Right ventricle myocardium inferior (tissue), 1 donor: ENCODE results near the gene PLD1. TPM values are rescaled to one million over a fixed set of nuclear protein-coding genes. Genes with fewer than 3 reads are reported as not detected.

Experiments used
- ATAC-seq: fragments of 200-7000 bp; cut with Tn5 transposase; one replicate; pipeline ENCODE4 v1.9.1; 2020; ENCODE audit warnings: mild to moderate bottlenecking, moderate library complexity
- DNase-seq: peaks from one replicate; pipeline ENCODE4 v3.0.0; 2021; ENCODE audit errors: missing footprints
- intact Hi-C: fragments of 100-400 bp; cut with DNase I; formaldehyde crosslinking; loops from one replicate; pipeline ENCODE4 v1.11.0; 2022
- total RNA-seq: library from RNA; stranded (reverse); fragmentation: NEBNext Ultra II Directional; extraction: Animal tissue kit (Norgen Biotek cat#: 25700); gene quantifications from one replicate; pipeline ENCODE4 v1.2.1, GENCODE V29; 2021
- donor health status: DM: no; HTN: yes; CAD: no; lungs with severe emphysema.

PLD1 gene
- total RNA-seq, 1 donor from 2014 or later = 78.0 TPM

- intact Hi-C loops = no loop called here
- DNase-seq (no peak), ATAC-seq (no peak)
These were observed 27.2 kb downstream of the PLD1 start for GRCh38 chr3:171783086-171783485.

- ATAC-seq (no peak), DNase-seq (no peak)
- intact Hi-C loops = no loop called here
These were observed 27.7 kb downstream of the PLD1 start for GRCh38 chr3:171782617-171783016.

GRCh38 chr3:171781711-171782127, 28.6 kb downstream of the PLD1 start:
- no peak for ATAC-seq
- intact Hi-C loops = no loop called here
- DNase-seq = no peak

- ATAC-seq (no peak), DNase-seq (no peak)
- intact Hi-C loops = no loop called here
These were observed 31.8 kb downstream of the PLD1 start for GRCh38 chr3:171778493-171778892.

GRCh38 chr3:171777596-171777995, 32.7 kb downstream of the PLD1 start:
- intact Hi-C loops = no loop called here
- DNase-seq = no peak
- no peak for ATAC-seq

- no peak for DNase-seq
- no peak for ATAC-seq
- intact Hi-C loops = no loop called here
These were observed 33.3 kb downstream of the PLD1 start for GRCh38 chr3:171776839-171777583.

- no peak for ATAC-seq
- intact Hi-C loops = no loop called here
- DNase-seq = no peak
These were observed 33.9 kb downstream of the PLD1 start for GRCh38 chr3:171776411-171776810.

GRCh38 chr3:171775943-171776342, 34.3 kb downstream of the PLD1 start:
- intact Hi-C loops = no loop called here

GRCh38 chr3:171774521-171774920, 35.8 kb downstream of the PLD1 start:
- ATAC-seq = no peak
- intact Hi-C loops = loop anchor here (5.0 kb wide), 1 partner anchor 37 kb away; no protein-coding TSS in a partner anchor
- DNase-seq = no peak

More at GRCh38 chr3:171775943-171776342, 34.3 kb downstream of the PLD1 start:
- no peak for ATAC-seq
- DNase-seq = no peak

- no peak for ATAC-seq
- DNase-seq = no peak
- intact Hi-C loops = loop anchor here (5.0 kb wide), 1 partner anchor 35 kb away; no protein-coding TSS in a partner anchor
These were observed 37.7 kb downstream of the PLD1 start for GRCh38 chr3:171772427-171773056.

GRCh38 chr3:171770689-171771620, 39.3 kb downstream of the PLD1 start:
- intact Hi-C loops = loop anchor here (2.0 to 5.0 kb wide), 2 partner anchors 34 to 124 kb away; no protein-coding TSS in a partner anchor
- DNase-seq = no peak
- peak; percentile 91 for ATAC-seq

- intact Hi-C loops = no loop called here
- ATAC-seq (no peak), DNase-seq (no peak)
These were observed 40.8 kb downstream of the PLD1 start for GRCh38 chr3:171769461-171769860.

GRCh38 chr3:171768986-171769385, 41.3 kb downstream of the PLD1 start:
- DNase-seq (no peak), ATAC-seq (no peak)
- intact Hi-C loops = no loop called here

GRCh38 chr3:171768281-171768900, 41.9 kb downstream of the PLD1 start:
- DNase-seq (no peak), ATAC-seq (no peak)
- intact Hi-C loops = no loop called here

GRCh38 chr3:171765511-171765887, 44.8 kb downstream of the PLD1 start:
- intact Hi-C loops = no loop called here
- no peak for ATAC-seq
- DNase-seq = no peak

- ATAC-seq (no peak), DNase-seq (no peak)
- intact Hi-C loops = no loop called here
These were observed 46.9 kb downstream of the PLD1 start for GRCh38 chr3:171763392-171763791.

GRCh38 chr3:171760477-171760876, 49.8 kb downstream of the PLD1 start:
- DNase-seq (no peak), ATAC-seq (no peak)
- intact Hi-C loops = no loop called here

- no peak for ATAC-seq
- no peak for DNase-seq
- intact Hi-C loops = no loop called here
These were observed 52.2 kb downstream of the PLD1 start for GRCh38 chr3:171758109-171758508.
